Stimulated activated naive CD4-positive, alpha-beta T cell (primary cell): ENCODE results near the gene GPR3.
A peak's percentile ranks its signal among the peaks of the same experiment; 100 is the strongest.

ENCODE experiments used
- DNase-seq, 6 experiments: peaks; one replicate each; lab custom pipeline; 2025; lab: John Stamatoyannopoulos, UW

GPR3 gene

DNA sequence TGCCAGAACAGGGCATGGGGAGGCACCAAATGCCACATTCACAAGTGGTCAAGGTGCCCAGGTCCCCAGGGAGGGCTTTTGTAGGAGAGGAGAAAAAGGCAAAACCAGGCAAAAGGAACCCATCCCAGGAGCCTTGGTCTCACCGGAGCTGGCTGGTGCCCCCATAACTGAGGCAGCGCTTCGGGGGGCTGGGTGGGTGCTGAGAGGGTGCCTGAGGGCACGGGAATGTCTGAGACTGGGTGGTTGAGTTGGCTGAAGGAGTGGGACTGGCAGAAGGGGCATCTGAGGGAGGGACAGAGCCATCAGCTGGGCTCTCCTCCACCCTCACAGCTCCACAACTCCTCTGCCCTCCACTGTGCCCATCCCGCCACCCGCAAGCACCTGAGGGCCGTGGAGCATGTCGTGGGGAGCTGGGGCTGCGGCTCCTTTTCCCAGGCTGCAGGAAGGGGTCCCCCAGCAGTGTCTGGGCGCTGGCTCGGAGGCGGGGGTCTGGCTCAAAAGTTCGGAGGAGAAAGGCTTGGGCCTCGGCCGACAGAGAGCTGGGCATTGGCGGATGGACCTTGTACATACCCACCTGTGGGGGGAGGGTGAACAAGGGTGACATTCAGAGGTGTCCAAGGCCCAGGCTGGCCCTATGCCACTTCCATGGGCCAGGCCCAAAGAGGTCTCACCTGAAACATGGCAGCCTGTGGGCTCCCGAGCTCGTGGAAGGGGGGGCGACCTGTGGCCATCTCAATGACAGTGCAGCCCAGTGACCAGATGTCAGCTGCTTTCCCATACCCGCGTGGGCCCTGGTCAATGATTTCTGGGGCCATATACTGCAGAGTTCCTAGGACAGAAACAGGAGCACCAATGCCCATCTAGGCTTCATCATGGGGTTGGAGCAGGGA lies 34.1 kb upstream of the GPR3 start:
- no peak for DNase-seq

DNA sequence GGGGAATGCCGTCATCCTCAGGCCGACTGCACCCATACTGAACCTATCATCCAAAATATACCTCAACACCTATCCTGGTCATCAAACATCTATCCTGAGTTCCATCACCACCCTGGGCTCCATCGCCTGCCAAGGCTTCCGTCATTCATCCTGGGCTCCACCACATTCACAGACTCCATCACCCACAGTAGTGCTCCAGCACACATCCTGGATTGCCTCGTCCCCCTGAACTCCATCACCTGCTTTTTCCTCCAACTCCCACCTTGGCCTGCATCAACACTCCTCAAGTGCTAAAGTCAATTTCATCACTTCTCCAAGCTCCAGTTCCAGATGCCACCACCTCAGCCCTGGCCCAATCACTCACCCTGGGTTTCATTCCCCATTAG lies 33.5 kb upstream of the GPR3 start:
- no peak for DNase-seq

DNA sequence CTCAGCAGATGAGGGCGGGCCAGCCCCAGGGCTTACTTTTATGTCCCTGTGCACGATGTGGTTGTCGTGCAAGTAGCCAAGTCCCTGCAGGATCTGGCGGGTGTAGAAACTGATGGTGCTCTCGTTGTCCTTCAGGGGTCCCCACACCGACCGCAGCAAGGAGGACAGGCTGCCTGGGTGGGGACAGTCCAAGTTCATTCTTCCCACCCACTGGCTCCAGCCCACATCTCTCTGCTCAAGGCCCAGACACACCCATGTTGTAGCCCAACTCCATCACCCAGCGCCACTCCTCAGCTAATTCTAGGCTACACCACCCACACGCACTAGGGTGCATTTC lies 32.6 kb upstream of the GPR3 start:
- DNase-seq = no peak

DNA sequence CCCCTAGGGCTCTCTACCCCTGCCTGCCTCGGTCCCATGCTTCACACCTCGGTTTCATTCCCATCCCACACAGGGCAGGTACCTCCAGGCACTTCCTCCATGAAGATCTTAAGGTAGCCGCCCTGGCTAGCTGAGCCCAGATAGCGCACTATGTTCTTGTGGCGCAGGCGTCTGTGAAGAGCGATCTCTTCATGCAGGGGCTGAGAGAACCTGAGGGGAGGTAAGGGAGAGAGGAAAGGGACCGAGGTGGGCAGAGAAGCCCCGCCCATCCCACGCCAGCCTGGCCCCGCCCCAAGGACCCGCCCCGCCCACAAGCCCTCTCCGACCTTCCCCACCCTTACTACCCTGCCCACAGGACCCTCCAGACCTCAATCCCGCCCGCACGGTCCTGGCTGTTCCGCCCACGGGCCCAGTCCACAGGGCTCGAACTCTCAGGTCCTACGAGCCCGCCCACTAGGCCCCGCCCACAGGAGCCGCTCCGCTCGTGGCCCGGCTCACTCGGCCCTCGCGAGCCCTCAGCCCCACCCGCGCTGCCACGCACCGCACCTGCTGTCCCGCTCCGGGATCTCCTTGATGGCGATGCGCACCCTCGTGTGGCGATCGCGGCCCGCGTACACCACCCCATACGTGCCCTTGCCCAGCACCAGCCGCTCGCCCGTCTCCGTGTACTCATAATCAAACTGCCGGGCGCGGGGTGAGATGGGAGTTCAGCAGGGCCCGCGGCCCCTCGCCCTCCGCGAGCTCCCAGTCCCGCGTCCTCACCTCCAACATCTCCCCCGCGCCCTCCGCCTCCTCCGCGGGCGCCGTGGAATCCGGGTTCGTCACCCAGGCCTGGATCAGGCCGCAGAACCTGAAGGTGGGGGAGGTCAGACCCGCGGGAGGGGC lies 32.0 kb upstream of the GPR3 start:
- DNase-seq = peak in 5 of 6 experiments; percentile 16 to 65 (median 38)

DNA sequence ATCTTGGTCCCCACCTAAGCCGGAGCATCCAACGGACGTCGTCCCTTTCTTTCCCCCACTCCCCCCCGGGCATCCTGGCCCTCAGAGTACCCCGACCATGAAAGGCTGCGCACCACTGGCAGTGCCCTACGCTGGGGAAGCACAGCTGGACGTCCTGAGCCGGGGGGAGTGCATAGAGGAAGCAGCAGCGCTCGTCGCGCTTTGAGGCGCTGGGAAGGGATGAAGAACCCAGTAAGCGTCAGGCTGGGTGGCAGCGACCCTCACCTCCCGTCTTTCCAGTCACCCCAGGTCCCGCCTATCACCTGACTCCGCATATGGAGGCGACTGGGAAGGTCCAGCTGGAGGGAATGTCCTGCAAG lies 31.4 kb upstream of the GPR3 start:
- DNase-seq = no peak

DNA sequence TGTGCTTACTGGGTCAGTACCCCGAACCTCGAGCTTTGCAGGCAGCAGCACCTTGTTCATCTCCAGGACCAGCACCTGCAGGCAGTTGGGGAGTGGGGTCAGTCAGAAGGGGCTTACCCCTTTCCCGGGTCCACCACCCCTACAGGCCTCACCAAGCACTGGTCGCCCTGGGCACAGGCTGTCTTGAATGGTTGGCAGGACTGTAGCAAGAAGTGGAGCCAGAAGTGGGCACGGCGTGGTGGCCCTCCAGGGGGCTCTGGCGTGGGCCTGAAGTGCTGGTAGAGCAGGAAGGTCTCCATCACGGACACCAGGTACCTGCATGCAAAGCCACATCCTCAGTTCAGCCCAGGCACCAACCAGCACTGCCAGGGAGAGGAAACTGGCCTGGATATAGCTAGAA lies 30.9 kb upstream of the GPR3 start:
- DNase-seq = no peak

DNA sequence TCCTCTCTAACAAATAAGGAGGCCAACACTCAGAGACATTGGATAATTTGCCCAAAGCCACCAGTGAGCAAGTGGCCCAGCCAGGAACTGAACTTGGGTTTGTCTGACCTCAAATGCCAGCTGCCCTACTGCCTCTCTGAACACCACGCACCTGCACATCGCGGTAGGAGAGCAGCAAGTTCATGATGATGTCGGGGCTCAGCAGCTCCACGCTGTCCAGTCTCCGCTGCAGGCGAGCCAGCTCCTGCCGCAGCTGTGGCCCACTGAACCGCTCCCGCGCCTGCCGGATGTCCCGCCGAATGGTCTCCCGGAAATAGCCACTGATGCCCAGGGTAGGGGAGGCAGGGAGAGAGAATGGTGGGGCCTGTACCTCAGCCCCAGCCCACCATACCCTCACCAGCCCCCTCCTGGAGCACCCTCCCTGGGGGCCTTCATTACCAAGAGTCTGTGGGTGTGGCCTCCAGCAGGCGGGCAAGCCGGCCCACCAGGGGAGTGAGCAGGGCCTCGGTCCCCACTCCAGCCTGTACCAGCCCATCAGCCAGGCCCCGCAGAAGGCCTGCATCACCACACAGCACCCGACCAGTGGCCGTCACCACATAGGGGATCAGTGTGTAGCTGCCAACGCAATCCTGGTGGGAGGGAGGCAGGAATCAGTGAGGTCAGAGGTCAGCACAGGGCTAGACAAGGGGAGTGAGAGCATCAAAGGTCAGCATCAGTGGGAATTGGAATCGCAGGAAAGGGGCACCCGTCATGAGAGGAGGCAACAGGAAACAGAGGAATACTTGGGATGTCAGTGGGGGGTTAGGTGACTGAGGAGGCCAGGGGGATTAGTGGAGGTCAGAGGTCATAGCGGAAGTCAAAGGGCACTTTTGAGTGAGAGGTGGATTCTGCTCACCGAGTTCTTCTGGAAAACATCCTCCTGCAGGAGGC lies 28.4 kb upstream of the GPR3 start:
- DNase-seq = no peak

DNA sequence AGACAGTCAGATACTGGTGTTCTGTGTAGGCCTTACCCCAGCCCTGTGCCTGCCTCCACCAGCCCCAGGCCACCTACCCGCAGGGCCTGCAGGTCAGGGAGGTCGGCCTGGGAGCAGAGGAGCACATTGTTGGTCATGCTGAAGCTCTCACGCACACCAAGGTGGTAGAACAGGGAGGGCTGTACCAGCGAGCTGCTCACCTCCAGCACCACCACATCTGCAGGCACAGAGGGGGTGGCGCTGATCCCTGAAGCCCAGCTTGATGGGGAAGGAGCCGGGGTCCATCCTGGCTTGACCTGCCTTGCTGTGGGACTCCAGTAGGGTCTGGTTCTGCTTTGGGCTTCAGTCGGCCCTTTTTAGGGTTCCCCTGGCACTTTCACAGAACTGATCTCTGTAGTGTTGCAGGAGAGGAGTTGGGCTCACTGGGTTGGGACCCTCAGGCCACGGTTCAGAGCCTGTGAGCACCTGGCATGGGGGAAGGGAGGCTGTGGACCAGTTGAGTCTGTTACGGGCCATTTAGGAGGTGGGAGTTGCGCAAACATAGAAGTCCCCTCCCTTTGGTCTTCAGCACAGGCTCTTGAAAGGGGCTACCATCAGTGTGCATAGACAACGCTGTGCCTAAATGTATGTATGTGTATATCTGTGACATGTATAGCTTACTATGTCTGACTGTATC lies 27.6 kb upstream of the GPR3 start:
- peak in 1 of 6 experiments; percentile 14 for DNase-seq

DNA sequence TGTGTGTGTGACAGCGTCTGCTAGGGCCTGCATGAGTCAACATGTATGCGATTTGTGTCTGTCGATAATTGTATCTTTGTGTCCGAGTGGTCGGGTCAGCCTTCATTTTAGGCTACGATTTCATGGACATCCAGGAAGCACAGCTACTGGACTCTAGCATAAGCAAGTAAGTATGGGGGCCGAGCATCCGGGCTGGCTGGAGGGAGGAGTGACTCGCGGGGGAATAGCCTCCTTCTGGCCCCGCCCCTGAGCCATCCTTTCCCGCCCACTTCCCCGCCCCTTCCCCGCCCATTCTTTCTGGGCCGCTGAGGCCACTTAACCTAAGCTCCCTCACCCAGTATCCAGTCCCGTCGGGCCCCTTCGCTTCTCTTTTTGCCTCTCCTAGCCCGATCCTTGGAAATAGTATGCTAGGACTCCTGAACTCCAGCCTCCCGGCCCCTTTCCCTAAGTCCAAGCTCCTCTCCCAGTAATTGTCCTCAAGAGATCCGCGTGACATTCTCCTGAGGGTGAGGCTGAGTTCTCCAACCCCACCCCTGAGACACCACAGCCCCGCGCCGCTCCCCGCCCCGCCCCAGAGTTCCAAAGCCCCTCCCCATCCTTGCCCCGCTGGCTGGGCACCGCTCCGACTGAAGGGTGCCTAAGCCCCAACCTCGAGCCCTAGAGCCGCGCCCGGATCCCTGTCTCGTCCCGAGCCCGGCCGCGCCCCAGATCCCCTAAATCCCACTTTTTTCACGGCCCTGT lies 26.9 kb upstream of the GPR3 start:
- DNase-seq = peak; percentile 60 to 85 (median 74)

DNA sequence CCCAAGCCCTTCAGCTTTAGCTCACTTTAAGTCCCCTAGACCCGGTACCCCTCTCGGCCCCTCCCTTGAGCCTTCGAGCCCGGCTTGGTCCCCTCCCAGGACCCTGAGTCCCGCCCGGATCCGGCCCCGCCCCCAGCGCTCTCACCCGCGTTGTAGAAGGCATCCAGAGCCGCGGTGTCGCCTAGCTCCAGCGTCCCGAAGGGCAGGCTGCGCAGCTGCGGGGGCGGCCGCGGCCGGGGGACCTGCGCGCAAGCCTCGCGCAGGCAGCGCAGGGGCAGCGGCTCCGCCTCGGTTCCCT lies 26.4 kb upstream of the GPR3 start:
- peak; percentile 37 to 73 (median 54) for DNase-seq

DNA sequence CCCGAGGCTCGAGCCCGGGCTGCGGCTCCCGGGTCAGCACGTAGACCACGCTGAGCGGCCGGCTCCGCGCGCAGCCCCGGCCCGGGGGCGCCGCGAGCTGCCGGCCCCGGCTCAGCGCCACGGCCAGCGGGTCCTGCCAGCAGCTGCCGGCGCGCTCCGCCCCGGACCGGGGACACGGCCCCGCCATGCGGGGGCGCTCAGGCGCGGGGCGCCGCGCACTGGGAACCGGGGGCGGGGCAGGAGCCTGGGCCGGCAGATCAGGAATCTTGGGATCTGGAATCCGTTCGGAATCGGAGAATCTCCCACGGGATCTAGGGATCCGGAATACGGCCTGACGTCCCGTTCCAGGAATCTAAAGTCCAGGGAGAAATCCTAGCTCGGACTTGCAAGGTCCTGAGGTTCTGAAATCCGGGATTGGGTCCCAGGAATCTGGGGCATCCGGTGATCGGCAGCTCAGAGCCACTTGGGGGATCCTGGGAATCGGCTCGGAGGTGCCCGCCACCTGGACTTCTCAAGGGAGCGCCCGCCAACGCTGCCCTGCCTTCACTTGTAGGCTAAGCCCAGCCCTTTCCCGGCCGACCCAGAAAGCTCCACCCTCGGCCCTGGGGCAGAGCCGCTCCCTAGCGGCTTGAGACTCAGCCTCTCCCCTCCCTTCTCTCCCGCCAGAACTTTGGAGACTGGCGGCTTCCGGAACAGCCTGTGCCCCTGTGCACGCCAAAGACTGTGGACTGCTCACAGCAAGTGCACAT lies 25.8 kb upstream of the GPR3 start, which contains the start of gene MAP3K6:
Gene MAP3K6 (minus strand): TSS at position 551 of the 749 bp plus-strand sequence. CDS start 364 bp downstream, at position 187.
- peak in 4 of 6 experiments; percentile 34 to 46 (median 39) for DNase-seq

DNA sequence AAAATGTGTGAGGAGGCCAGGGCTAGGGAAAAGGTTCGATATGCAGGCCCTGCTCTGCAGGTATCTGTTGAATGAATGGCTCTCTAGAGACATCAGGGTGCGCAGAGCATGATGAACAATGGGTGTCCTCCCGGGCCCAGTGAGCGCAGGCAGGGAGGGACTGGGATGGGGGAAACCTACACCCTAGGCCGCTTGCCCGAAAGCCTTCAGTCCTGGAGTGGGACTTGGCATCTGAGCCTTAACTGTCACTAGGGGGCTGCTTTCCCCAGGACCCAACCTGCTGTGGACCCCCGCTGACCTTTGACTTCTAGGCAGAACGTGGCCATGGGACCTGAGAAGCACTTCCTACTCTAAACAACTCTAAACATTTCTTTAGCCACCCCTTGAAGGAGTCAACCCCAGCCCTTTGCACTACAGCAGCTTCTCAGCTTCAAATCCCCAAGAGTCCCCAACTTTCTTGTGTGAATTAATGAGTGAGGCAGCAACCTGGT lies 25.2 kb upstream of the GPR3 start:
- DNase-seq = no peak

DNA sequence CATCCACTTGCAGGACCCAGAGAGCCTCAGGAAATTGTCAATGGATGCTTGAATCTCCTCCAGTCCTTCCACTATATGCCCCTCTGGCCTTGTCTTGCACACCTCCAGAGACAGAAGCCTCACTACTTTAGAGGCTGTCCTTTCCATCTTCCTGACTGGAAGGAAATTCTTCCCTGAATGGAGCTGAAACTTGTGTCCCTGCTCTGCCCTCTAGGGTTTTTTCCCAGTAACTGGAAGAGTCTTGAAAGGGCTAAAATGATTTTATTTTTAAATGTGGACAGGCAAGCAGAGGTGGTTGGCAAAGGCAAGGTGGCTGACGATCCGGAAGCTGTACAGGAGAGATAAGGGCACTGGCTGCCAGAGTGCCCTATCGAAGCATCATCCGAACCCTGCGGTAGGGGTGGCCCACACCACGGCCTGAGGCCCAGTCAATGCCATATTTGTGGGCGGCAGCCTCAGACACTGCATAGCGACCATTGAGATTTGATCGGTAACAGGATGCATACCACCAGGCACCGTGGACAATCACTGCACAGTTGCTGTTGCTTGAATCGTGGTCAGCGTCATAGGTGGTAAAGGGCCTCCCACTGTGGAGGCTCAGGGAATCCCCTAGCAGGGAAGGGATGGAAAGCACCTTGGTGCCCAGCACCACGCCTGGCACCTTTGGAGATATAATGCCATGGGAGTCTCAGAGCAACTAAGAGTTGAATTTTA lies 23.4 kb upstream of the GPR3 start:
- DNase-seq = no peak

DNA sequence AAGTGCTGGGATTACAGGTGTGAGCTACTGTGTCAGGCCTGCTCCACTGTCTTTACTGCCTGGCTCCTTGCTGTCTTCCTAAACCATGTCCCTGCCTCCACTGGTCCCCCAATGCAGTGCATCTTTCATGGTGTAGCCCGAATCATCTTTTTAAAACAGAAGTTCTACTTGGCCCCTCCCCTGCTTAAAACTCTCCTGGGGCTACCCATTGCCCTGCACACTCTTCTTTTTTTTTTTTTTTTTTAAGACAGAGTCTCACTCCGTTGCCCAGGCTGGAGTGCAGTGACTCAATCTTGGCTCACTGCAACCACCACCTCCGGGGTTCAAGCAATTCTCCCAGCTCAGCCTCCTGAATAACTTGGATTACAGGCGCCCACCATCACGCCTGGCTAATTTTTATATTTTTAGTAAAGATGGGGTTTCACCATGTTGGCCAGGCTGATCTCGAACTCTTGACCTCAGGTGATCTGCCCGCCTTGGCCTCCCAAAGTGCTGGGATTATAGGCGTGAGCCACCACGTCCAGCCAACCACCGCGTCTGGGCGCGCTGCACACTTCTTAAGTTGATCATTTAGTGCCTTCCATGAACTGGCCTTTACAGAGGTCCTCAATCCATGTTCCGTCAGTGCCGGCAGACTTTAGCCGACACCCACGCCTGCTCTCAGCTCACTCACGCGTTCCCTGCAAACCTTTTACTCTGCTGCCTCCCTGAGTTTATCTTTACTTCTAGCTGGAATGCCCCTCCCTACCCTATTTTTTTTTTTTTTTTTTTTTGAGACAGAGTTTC lies 20.2 kb upstream of the GPR3 start:
- no peak for DNase-seq

DNA sequence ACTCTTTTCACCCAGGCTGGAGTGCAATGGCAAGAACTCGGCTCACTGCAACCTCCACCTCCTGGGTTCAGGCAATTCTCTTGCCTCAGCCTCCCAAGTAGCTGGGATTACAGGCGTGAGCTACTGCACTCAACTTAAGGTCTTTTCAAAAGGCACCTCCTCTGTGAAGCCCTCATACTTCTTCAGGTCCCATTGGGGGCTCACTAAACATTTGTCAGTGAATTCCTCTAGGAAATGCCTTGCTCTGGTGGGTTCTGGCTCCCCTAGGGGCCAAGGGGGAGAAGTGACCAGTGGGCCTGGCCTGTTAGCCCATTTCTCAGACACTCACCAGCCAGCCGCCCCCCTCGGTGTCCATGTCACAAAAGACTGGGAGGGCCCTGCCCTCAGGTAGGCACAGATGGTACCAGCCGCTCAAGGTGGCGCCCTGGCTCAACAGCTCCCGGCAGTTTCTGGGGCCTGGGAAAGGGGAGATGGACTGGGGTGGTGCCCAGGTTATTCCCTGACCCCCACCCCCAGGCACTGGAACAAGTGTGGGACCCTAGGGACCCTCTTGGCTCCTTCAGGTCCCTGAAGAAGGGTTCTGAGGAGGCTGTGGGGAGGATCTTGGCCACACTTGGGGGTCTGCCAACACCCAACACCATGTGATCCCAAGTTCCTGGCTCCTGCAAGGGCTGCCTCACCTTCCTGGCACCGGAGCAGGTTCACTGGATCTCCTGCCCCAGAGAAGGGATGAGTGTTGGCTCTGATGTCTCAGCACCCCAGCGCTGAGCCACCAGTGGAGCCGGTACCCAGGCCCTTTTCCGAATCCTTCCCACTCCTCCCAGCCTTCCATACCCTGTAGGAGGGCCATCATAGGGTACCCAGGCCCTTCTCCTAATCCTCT lies 19.4 kb upstream of the GPR3 start:
- no peak for DNase-seq

DNA sequence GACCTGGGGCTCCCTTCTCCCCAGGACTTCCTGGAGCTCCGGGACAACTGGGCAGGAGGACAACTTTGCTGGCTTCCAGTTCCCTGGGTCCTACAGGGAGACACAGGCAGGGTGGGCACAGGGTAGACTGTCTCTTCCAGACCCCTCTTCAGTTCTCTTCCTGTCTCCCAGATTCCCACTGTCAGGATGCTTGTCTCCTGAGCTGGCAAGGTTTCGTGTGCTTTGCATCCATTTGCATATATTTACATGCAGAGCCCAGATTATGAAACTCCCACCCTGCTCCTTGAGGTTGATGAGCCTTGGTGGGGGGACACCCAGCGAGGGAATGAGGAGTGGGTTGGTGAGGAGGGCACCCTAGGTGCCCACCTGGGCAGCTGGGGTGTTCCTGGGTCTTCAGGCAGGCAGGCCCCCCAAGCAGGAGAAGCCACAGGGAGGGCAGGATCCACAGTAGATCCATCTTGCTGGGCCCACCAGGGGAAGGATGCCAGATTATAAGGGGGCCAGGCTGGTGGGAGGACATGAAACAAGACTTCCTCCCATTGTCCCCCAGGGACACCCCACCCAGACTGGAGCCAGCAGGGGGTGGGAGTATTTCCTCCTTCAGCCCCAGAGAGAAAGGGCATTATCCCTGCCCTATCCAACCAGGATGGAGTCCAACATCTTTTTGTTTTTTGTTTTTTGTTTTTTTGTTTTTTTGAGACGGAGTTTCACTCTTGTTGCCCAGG lies 17.9 kb upstream of the GPR3 start, which contains the start of gene FCN3:
Gene FCN3 (minus strand): TSS at position 463 of the 725 bp plus-strand sequence. CDS start 6 bp downstream, at position 457.
- no peak for DNase-seq
